KMS-11 (cell line): ENCODE data around the gene UBE2H.
A peak's percentile ranks its signal among the peaks of the same experiment; 100 is the strongest.

Experiments
- H2AFZ ChIP-seq: fragments of 200-600 bp; sonication (generic); 2 replicates; pipeline ENCODE4 v1.6.1; 2016; ENCODE audit warnings: antibody characterized with exemption, mixed run types, low read depth
- H3K27ac ChIP-seq: fragments of 200-600 bp; sonication (generic); 2 replicates; pipeline ENCODE4 v1.6.1; 2016; ENCODE audit warnings: mild to moderate bottlenecking, mixed run types
- H3K27me3 ChIP-seq: fragments of 200-600 bp; sonication (generic); 2 replicates; pipeline ENCODE4 v1.6.1; 2017; ENCODE audit warnings: mild to moderate bottlenecking, low read depth, mixed run types, moderate library complexity; ENCODE audit not compliant: insufficient read depth
- H3K36me3 ChIP-seq: fragments of 200-600 bp; sonication (generic); 2 replicates; pipeline ENCODE4 v1.6.1; 2017; ENCODE audit warnings: mild to moderate bottlenecking, mixed run types; ENCODE audit not compliant: insufficient read depth
- H3K4me1 ChIP-seq: fragments of 200-600 bp; sonication (generic); 2 replicates; pipeline ENCODE4 v1.6.1; 2016; ENCODE audit warnings: mild to moderate bottlenecking, low read depth, mixed run types; ENCODE audit not compliant: poor library complexity, severe bottlenecking
- H3K4me2 ChIP-seq: fragments of 200-600 bp; sonication (generic); 2 replicates; pipeline ENCODE4 v1.7.0; 2016; ENCODE audit warnings: mild to moderate bottlenecking, mixed run types
- H3K4me3 ChIP-seq: fragments of 200-600 bp; sonication (generic); IDR thresholded peaks from 2 replicates; pipeline ENCODE4 v1.6.1; 2017; ENCODE audit warnings: low read depth, low read length, mixed read lengths; ENCODE audit not compliant: insufficient read depth
- H3K79me2 ChIP-seq: fragments of 200-600 bp; sonication (generic); 2 replicates; pipeline ENCODE4 v1.6.1; 2016; ENCODE audit warnings: low read depth, mixed run types; ENCODE audit not compliant: insufficient read depth
- H3K9ac ChIP-seq: fragments of 200-600 bp; sonication (generic); 2 replicates; pipeline ENCODE4 v1.6.1; 2016; ENCODE audit warnings: mild to moderate bottlenecking, mixed run types
- H4K20me1 ChIP-seq: fragments of 200-600 bp; sonication (generic); 2 replicates; pipeline ENCODE4 v1.6.1; 2016; ENCODE audit warnings: mild to moderate bottlenecking, mixed run types; ENCODE audit not compliant: insufficient read depth
- CTCF ChIP-seq: fragments of 200-600 bp; sonication (generic); conservative IDR thresholded peaks from 2 replicates; pipeline ENCODE4 v1.6.1; 2017; ENCODE audit warnings: low read depth, mild to moderate bottlenecking, antibody characterized with exemption, low read length, moderate library complexity, mixed read lengths

UBE2H gene

GRCh38 chr7:129914536-129915272 lies 38.1 kb downstream of the UBE2H start:
- H3K4me1 ChIP-seq, result peaks cover 32% of the 10 kb centered on the region
- H3K4me2 ChIP-seq, result peak overlapping the region; percentile 12; the same call in 1 of the 2 replicates
- peak overlapping the region; percentile 6; the same call in 1 of the 2 replicates for H3K27ac ChIP-seq
- TF ChIP-seq CTCF, result no peak
- H3K27me3 ChIP-seq, result no peaks in the 10 kb centered on the region
- H4K20me1 ChIP-seq, result peaks cover 5% of the 10 kb centered on the region
- H2AFZ ChIP-seq, result no peak overlapping the region
- peaks cover 72% of the 10 kb centered on the region for H3K79me2 ChIP-seq
- no peak overlapping the region for H3K4me3 ChIP-seq
- H3K36me3 ChIP-seq, result no peaks in the 10 kb centered on the region
- no peak overlapping the region for H3K9ac ChIP-seq

DNA sequence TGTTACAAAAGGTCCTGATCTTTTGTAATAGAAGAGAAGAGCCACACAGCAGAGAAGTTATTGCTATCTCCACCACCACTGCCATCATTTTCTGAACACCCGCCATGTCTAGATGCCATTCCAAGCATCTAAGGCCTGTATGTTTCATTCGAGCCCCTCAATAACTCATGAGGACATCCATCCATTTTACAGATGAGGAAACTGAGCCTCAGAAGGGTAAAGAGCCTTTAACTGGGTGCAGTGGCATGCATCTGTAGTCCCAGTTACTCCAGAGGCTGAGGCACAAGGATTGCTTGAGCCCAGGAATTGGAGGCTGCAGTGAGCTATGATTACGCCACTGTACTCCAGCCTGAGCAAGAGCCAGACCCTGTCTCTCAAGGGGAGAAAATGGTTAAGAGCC lies 39.3 kb downstream of the UBE2H start:
- Histone ChIP-seq H4K20me1 (peaks cover 5% of the 10 kb centered on the region), H3K27ac (no peak overlapping the region), H2AFZ (no peak overlapping the region), H3K4me1 (peaks cover 39% of the 10 kb centered on the region), H3K36me3 (no peaks in the 10 kb centered on the region), H3K9ac (no peak overlapping the region), H3K4me2 (no peak overlapping the region), H3K79me2 (peaks cover 71% of the 10 kb centered on the region), H3K4me3 (no peak overlapping the region), H3K27me3 (no peaks in the 10 kb centered on the region)
- TF ChIP-seq CTCF, result no peak

GRCh38 chr7:129911790-129912189 lies 41.0 kb downstream of the UBE2H start:
- H3K27ac ChIP-seq, result no peak overlapping the region
- H3K9ac ChIP-seq, result no peak overlapping the region
- no peak overlapping the region for H3K4me3 ChIP-seq
- H3K27me3 ChIP-seq, result no peaks in the 10 kb centered on the region
- H3K4me2 ChIP-seq, result no peak overlapping the region
- H3K79me2 ChIP-seq, result peaks cover 66% of the 10 kb centered on the region
- H4K20me1 ChIP-seq, result peaks cover 5% of the 10 kb centered on the region
- no peak for TF ChIP-seq CTCF
- no peaks in the 10 kb centered on the region for H3K36me3 ChIP-seq
- H2AFZ ChIP-seq, result no peak overlapping the region
- peaks cover 47% of the 10 kb centered on the region for H3K4me1 ChIP-seq

- Histone ChIP-seq H3K79me2 (peaks cover 57% of the 10 kb centered on the region), H4K20me1 (peaks cover 3% of the 10 kb centered on the region; the same call in 1 of the 2 replicates), H3K4me1 (peaks cover 29% of the 10 kb centered on the region)
These were observed 43.1 kb downstream of the UBE2H start for GRCh38 chr7:129909669-129910068.

More at GRCh38 chr7:129909669-129910068, 43.1 kb downstream of the UBE2H start:
- Histone ChIP-seq H3K27ac (no peak overlapping the region), H3K9ac (no peak overlapping the region), H3K4me3 (no peak overlapping the region), H3K36me3 (no peaks in the 10 kb centered on the region), H3K27me3 (no peaks in the 10 kb centered on the region), H2AFZ (no peak overlapping the region), H3K4me2 (no peak overlapping the region)
- no peak for TF ChIP-seq CTCF
